ENCODE measurements around the gene CTR9. TPM values are rescaled to one million over a fixed set of nuclear protein-coding genes. Genes with fewer than 3 reads are reported as not detected.

Gene CTR9
- total and polyA plus RNA-seq, 2 of the 13 experiments (the other 11 are each of a cell fraction or from before 2014, with no cell fraction given) = 6.6 to 22.1 TPM

- TF ChIP-seq, protein P1, sequence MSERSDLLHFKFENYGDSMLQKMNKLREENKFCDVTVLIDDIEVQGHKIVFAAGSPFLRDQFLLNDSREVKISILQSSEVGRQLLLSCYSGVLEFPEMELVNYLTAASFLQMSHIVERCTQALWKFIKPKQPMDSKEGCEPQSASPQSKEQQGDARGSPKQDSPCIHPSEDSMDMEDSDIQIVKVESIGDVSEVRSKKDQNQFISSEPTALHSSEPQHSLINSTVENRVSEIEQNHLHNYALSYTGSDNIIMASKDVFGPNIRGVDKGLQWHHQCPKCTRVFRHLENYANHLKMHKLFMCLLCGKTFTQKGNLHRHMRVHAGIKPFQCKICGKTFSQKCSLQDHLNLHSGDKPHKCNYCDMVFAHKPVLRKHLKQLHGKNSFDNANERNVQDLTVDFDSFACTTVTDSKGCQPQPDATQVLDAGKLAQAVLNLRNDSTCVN (CRISPR knock-in tag; IDR thresholded peaks at IDR 0.05; ENCODE audit: borderline replicate concordance) = peak; percentile 27; the same call in 1 of the 2 replicates
- TF ChIP-seq ATF2 (CRISPR knock-in tag; IDR thresholded peaks at IDR 0.05) = peak; percentile 66
- TF ChIP-seq ZNF407 (CRISPR knock-in tag; IDR thresholded peaks at IDR 0.05; ENCODE audit: not compliant biosample characterization) = peak; percentile 20
- TF ChIP-seq HOXA9 (CRISPR knock-in tag; IDR thresholded peaks at IDR 0.05; ENCODE audit: borderline replicate concordance) = peak; percentile 73; the same call in 1 of the 2 replicates
- peak; percentile 86 for TF ChIP-seq ZNF792 (CRISPR knock-in tag; IDR thresholded peaks at IDR 0.05)
- peak; percentile 81; the same call in 1 of the 2 replicates for TF ChIP-seq TSC22D2 (CRISPR knock-in tag; IDR thresholded peaks at IDR 0.05; ENCODE audit: borderline replicate concordance)
- TF ChIP-seq, protein P2, sequence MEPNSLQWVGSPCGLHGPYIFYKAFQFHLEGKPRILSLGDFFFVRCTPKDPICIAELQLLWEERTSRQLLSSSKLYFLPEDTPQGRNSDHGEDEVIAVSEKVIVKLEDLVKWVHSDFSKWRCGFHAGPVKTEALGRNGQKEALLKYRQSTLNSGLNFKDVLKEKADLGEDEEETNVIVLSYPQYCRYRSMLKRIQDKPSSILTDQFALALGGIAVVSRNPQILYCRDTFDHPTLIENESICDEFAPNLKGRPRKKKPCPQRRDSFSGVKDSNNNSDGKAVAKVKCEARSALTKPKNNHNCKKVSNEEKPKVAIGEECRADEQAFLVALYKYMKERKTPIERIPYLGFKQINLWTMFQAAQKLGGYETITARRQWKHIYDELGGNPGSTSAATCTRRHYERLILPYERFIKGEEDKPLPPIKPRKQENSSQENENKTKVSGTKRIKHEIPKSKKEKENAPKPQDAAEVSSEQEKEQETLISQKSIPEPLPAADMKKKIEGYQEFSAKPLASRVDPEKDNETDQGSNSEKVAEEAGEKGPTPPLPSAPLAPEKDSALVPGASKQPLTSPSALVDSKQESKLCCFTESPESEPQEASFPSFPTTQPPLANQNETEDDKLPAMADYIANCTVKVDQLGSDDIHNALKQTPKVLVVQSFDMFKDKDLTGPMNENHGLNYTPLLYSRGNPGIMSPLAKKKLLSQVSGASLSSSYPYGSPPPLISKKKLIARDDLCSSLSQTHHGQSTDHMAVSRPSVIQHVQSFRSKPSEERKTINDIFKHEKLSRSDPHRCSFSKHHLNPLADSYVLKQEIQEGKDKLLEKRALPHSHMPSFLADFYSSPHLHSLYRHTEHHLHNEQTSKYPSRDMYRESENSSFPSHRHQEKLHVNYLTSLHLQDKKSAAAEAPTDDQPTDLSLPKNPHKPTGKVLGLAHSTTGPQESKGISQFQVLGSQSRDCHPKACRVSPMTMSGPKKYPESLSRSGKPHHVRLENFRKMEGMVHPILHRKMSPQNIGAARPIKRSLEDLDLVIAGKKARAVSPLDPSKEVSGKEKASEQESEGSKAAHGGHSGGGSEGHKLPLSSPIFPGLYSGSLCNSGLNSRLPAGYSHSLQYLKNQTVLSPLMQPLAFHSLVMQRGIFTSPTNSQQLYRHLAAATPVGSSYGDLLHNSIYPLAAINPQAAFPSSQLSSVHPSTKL (CRISPR knock-in tag; IDR thresholded peaks at IDR 0.05) = peak; percentile 32; the same call in 1 of the 2 replicates
- TF ChIP-seq ZBTB8A (CRISPR knock-in tag; IDR thresholded peaks at IDR 0.05; ENCODE audit: borderline replicate concordance, low read depth) = peak; percentile 68; the same call in 1 of the 2 replicates
- no peak for TF ChIP-seq ZNF382 (CRISPR knock-in tag; IDR thresholded peaks at IDR 0.05; ENCODE audit: borderline replicate concordance)
- TF ChIP-seq CREM (IDR thresholded peaks at IDR 0.05) = 0 out of 2 replicates have a peak, but pooled peaks have one; percentile 34
- no peak for TF ChIP-seq CREM (CRISPR knock-in tag; IDR thresholded peaks at IDR 0.05)
- 0 out of 2 replicates have a peak, but pooled peaks have one; percentile 52 for TF ChIP-seq JDP2 (CRISPR knock-in tag; IDR thresholded peaks at IDR 0.05; ENCODE audit: borderline replicate concordance)
Observed at GRCh38 chr11:10808553-10809372, 57.7 kb downstream of the CTR9 start, which contains the start of gene EIF4G2 (continued).

Data from HepG2 (cell line).